GM18519 (cell line): Measurements from ENCODE around the gene PRDM15.

Experiments
- ATAC-seq: cut with Tn5 transposase; IDR thresholded peaks from one replicate; pipeline ENCODE4 v1.9.1; 2021; ENCODE audit warnings: mild to moderate bottlenecking, moderate library complexity; ENCODE audit not compliant: unreplicated experiment, low FRiP score

Gene PRDM15

GRCh38 chr21:41847066-41847804 lies 31.9 kb downstream of the PRDM15 start:
- no peak for ATAC-seq

GRCh38 chr21:41846536-41846935 lies 32.6 kb downstream of the PRDM15 start:
- no peak for ATAC-seq

- ATAC-seq, result no peak
These were observed 33.2 kb downstream of the PRDM15 start for GRCh38 chr21:41846033-41846317.

GRCh38 chr21:41845310-41846032 lies 33.7 kb downstream of the PRDM15 start:
- ATAC-seq, result no peak

- ATAC-seq, result no peak
These were observed 35.6 kb downstream of the PRDM15 start for GRCh38 chr21:41843584-41843983.

- ATAC-seq, result no peak
These were observed 38.3 kb downstream of the PRDM15 start for GRCh38 chr21:41840880-41841279.

- ATAC-seq, result no peak
These were observed 39.6 kb downstream of the PRDM15 start for GRCh38 chr21:41839387-41840000.

- ATAC-seq, result no peak
These were observed 41.3 kb downstream of the PRDM15 start for GRCh38 chr21:41837756-41838297.

- ATAC-seq, result no peak
These were observed 42.8 kb downstream of the PRDM15 start for GRCh38 chr21:41836166-41837015.

GRCh38 chr21:41835711-41836154 lies 43.4 kb downstream of the PRDM15 start:
- no peak for ATAC-seq

GRCh38 chr21:41834926-41835663 lies 44.0 kb downstream of the PRDM15 start:
- no peak for ATAC-seq

GRCh38 chr21:41834252-41834925 lies 44.8 kb downstream of the PRDM15 start:
- no peak for ATAC-seq

- peak; percentile 38 for ATAC-seq
These were observed 45.5 kb downstream of the PRDM15 start for GRCh38 chr21:41833497-41834115.

GRCh38 chr21:41832596-41833496 lies 46.3 kb downstream of the PRDM15 start:
- peak; percentile 31 for ATAC-seq

GRCh38 chr21:41831866-41832595 lies 47.1 kb downstream of the PRDM15 start:
- ATAC-seq, result no peak

GRCh38 chr21:41831453-41831831 lies 47.7 kb downstream of the PRDM15 start:
- ATAC-seq, result no peak

- ATAC-seq, result no peak
These were observed 48.2 kb downstream of the PRDM15 start for GRCh38 chr21:41830764-41831452.
